Measurements from ENCODE around the gene DDX1. TPM values are rescaled to one million over a fixed set of nuclear protein-coding genes. Genes with fewer than 3 reads are reported as not detected.

Gene DDX1
- polyA plus RNA-seq, 3 donors: 14.1 to 35.4 (median 30.1) TPM

- Mint-ChIP-seq H3K36me3 (no peaks in the 10 kb centered on the region), H3K4me3 (no peak overlapping the region), H3K27ac (no peak overlapping the region), H3K27me3 (ENCODE audit: low read depth in 3 of 3) (peaks cover 1 to 5% (median 1%) of the 10 kb centered on the region in 3 donors), H3K4me1 (peaks cover 4% of the 10 kb centered on the region), H3K9me3 (peaks cover 0 to 6% (median 0%) of the 10 kb centered on the region in 7 donors)
- Histone ChIP-seq H3K4me1 (ENCODE audit: control insufficient read depth in 1 of 2, insufficient read depth in 2 of 2, low read length in 2 of 2) (no peaks in the 10 kb centered on the region), H3K4me3 (replicated peaks in 1 of 3; ENCODE audit: low read depth in 2 of 3, low read length in 3 of 3) (no peak overlapping the region), H3K36me3 (replicated peaks in 1 of 2; ENCODE audit: control insufficient read depth in 1 of 2, insufficient read depth in 2 of 2, low read length in 2 of 2) (no peaks in the 10 kb centered on the region), H3K27me3 (ENCODE audit: control insufficient read depth in 2 of 2, insufficient read depth in 2 of 2, low read length in 2 of 2) (no peaks in the 10 kb centered on the region), H3K9me3 (replicated peaks in 1 of 2; ENCODE audit: control insufficient read depth in 1 of 2, insufficient read depth in 1 of 2, low read length in 2 of 2) (no peaks in the 10 kb centered on the region), H3K4me2 (replicated peaks; ENCODE audit: extremely low read depth, low read length, poor library complexity, severe bottlenecking) (no peak overlapping the region), H2AFZ (ENCODE audit: insufficient read depth, low read depth, low read length, poor library complexity, severe bottlenecking) (no peak overlapping the region), H3K79me2 (ENCODE audit: insufficient read depth, low read length) (no peaks in the 10 kb centered on the region), H3K27ac (ENCODE audit: low read depth in 1 of 2, low read length in 2 of 2) (no peak overlapping the region), H4K20me1 (ENCODE audit: insufficient read depth, low read length) (no peaks in the 10 kb centered on the region), H3K9ac (ENCODE audit: insufficient read depth, low read length, poor library complexity, severe bottlenecking) (no peak overlapping the region)
- WGBS (ENCODE audit: insufficient coverage): 94% methylated on average over 20 of the region's 31 CpGs
- intact Hi-C loops (cut with micrococcal nuclease): no loop called here
- DNase-seq: no peak
- TF ChIP-seq, protein P1, sequence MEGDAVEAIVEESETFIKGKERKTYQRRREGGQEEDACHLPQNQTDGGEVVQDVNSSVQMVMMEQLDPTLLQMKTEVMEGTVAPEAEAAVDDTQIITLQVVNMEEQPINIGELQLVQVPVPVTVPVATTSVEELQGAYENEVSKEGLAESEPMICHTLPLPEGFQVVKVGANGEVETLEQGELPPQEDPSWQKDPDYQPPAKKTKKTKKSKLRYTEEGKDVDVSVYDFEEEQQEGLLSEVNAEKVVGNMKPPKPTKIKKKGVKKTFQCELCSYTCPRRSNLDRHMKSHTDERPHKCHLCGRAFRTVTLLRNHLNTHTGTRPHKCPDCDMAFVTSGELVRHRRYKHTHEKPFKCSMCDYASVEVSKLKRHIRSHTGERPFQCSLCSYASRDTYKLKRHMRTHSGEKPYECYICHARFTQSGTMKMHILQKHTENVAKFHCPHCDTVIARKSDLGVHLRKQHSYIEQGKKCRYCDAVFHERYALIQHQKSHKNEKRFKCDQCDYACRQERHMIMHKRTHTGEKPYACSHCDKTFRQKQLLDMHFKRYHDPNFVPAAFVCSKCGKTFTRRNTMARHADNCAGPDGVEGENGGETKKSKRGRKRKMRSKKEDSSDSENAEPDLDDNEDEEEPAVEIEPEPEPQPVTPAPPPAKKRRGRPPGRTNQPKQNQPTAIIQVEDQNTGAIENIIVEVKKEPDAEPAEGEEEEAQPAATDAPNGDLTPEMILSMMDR (IDR thresholded peaks at IDR 0.05): no peak
These were observed 72.8 kb downstream of the DDX1 start for GRCh38 chr2:15664273-15665066.

DNA sequence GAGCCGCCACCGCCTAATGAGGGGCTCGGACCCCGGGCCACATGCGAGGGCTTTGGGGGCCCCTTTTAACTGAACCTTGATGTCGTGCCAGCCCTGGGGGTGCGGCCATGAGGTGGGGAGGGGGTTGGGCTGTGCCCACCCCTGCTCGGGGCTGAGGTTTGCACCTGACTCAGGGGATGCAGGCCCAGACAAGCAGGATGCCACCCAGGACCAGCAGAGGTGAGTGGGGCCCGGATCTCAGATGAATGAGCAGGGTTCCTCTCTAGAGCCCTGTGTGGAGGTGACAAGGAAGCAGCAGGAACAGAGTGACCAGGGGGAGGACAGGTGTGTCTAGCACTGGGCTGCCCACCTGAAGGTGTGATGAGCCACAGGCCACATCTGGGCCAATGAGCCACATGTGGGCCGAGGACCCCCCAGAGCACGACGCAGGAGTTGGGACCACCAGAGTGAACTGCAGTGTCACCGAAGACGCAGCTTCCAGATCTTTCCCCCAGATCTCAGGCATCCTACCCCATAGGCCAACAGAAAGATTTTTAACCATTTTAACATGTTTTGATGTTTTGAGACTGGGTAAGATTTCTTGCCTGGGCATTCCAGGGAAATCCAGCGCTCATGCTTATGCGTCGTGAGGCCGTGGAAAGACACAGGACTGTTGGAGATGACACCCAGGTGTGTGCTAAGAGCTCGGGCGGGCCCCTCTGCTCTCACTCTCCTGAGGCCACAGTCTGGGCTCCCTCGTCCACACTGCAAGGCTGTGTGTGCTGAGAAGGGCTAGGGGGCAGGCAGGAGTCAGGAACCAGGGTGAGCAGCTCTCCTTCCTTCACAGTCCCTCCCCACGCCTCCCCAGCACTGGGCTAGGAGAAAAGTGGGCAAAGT, 73.6 kb downstream of the DDX1 start:
- H3K36me3 ChIP-seq (replicated peaks in 1 of 2; ENCODE audit: control insufficient read depth in 1 of 2, insufficient read depth in 2 of 2, low read length in 2 of 2): no peaks in the 10 kb centered on the region
- TF ChIP-seq, protein P1 (IDR thresholded peaks at IDR 0.05): no peak
- 96% methylated on average over 16 of the region's 22 CpGs for WGBS (ENCODE audit: insufficient coverage)
- no peaks in the 10 kb centered on the region for H3K36me3 Mint-ChIP-seq
- H3K4me1 Mint-ChIP-seq: peaks cover 4% of the 10 kb centered on the region
- H3K79me2 ChIP-seq (ENCODE audit: insufficient read depth, low read length): no peaks in the 10 kb centered on the region
- H3K27me3 Mint-ChIP-seq (ENCODE audit: low read depth in 3 of 3): peaks cover 1 to 5% (median 1%) of the 10 kb centered on the region in 3 donors
- H3K4me3 ChIP-seq (replicated peaks in 1 of 3; ENCODE audit: low read depth in 2 of 3, low read length in 3 of 3): no peak overlapping the region
- no peak overlapping the region for H2AFZ ChIP-seq (ENCODE audit: insufficient read depth, low read depth, low read length, poor library complexity, severe bottlenecking)
- no peaks in the 10 kb centered on the region for H3K4me1 ChIP-seq (ENCODE audit: control insufficient read depth in 1 of 2, insufficient read depth in 2 of 2, low read length in 2 of 2)
- intact Hi-C loops (cut with micrococcal nuclease): no loop called here
- H3K27ac Mint-ChIP-seq: no peak overlapping the region
- H3K9me3 Mint-ChIP-seq: peaks cover 0 to 6% (median 0%) of the 10 kb centered on the region in 7 donors
- no peak for DNase-seq
- H4K20me1 ChIP-seq (ENCODE audit: insufficient read depth, low read length): no peaks in the 10 kb centered on the region
- no peaks in the 10 kb centered on the region for H3K27me3 ChIP-seq (ENCODE audit: control insufficient read depth in 2 of 2, insufficient read depth in 2 of 2, low read length in 2 of 2)
- no peak overlapping the region for H3K4me3 Mint-ChIP-seq
- no peak overlapping the region for H3K4me2 ChIP-seq (replicated peaks; ENCODE audit: extremely low read depth, low read length, poor library complexity, severe bottlenecking)
- H3K9me3 ChIP-seq (replicated peaks in 1 of 2; ENCODE audit: control insufficient read depth in 1 of 2, insufficient read depth in 1 of 2, low read length in 2 of 2): no peaks in the 10 kb centered on the region
- H3K9ac ChIP-seq (ENCODE audit: insufficient read depth, low read length, poor library complexity, severe bottlenecking): no peak overlapping the region
- H3K27ac ChIP-seq (ENCODE audit: low read depth in 1 of 2, low read length in 2 of 2): no peak overlapping the region
